HUES48 (cell line): Measurements from ENCODE around the gene DAGLA.

Source experiments
- H3K27ac ChIP-seq: one replicate; pipeline ENCODE4 v1.7.0; 2013; ENCODE audit warnings: low read depth, low read length, inconsistent platforms
- H3K27me3 ChIP-seq: 2 replicates; pipeline ENCODE4 v1.6.1; 2013; ENCODE audit warnings: mild to moderate bottlenecking, low read length; ENCODE audit not compliant: control insufficient read depth, insufficient read depth
- H3K36me3 ChIP-seq: 2 replicates; pipeline ENCODE4 v1.6.1; 2013; ENCODE audit warnings: low read length; ENCODE audit not compliant: control insufficient read depth, insufficient read depth
- H3K4me1 ChIP-seq: 2 replicates; pipeline ENCODE4 v1.6.1; 2013; ENCODE audit warnings: mild to moderate bottlenecking, low read length; ENCODE audit not compliant: control insufficient read depth, insufficient read depth
- H3K4me3 ChIP-seq: 2 replicates; pipeline ENCODE4 v1.5.1; 2013; ENCODE audit warnings: mild to moderate bottlenecking, low read depth, low read length
- H3K9ac ChIP-seq: 2 replicates; pipeline ENCODE4 v1.6.1; 2013; ENCODE audit warnings: mild to moderate bottlenecking, low read depth, low read length, moderate library complexity
- H3K9me3 ChIP-seq: 2 replicates; pipeline ENCODE4 v1.6.1; 2013; ENCODE audit warnings: low read length; ENCODE audit not compliant: control insufficient read depth, insufficient read depth

Gene DAGLA

DNA sequence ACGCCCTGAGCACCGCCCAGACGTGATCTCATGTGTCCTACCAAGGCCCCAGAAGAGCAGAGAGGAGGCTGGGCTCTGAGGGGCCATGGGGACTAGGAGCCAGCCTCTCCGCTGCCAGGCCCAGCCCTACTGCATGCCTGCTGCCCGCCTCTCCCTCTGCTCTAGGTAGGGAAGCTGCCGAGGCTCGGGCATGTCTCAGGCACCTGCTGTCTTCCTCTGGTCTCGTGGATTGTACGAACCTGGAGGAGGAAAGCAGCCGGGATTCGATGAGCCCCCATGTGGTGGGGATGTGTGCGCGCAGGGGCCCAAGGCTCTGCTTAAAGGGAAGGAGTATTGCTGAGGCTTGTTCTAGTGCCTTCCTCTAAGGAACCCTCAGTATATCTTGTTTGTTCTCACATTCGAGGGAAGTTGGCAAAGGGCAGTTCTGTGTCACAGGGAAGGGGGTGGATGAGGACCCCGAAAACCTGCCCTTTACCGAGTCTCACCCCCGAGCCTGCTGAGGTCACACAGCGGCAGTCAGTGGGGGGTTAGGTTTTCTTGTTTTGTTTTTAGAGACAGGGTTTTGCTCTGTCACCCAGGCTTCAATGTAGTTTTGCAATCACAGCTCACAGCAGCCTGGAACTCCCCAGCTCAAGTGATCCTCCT lies 21.2 kb downstream of the DAGLA start:
- H3K9ac ChIP-seq, result no peak overlapping the region
- H3K4me1 ChIP-seq, result peaks cover 6% of the 10 kb centered on the region
- H3K9me3 ChIP-seq, result no peaks in the 10 kb centered on the region
- H3K4me3 ChIP-seq, result no peak overlapping the region
- no peaks in the 10 kb centered on the region for H3K27me3 ChIP-seq
- H3K36me3 ChIP-seq, result no peaks in the 10 kb centered on the region
- H3K27ac ChIP-seq, result no peak overlapping the region

DNA sequence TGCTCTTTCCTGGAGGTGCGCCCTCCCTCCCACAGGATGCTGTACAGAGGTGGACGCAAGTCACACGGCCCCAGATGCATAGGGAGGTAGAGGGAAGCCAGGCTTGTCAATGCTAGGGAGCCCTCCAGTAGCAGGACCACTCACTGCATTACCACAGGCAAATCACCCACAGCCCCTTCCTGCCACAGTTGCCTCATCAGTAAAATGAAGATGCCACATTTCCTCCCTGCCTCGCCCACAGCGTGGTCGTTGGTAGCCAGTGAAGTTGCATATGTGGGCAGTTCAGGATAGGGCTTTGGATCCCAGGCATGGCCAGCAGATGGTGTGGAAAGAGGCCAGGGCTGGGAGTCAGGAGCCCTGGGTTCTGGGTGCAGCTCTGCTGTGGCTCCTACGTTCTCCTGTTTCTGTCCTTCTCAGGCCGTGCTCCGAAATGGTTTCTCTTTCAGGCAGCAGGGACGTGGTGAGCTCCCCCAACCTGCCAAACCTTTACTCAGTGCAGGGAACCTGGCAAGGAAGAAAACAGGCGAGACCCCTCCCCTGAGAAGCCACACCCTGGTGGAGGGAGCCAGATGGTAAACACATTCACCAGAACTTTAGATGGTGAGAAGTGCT lies 22.6 kb downstream of the DAGLA start:
- H3K9me3 ChIP-seq, result no peaks in the 10 kb centered on the region
- H3K9ac ChIP-seq, result no peak overlapping the region
- H3K36me3 ChIP-seq, result no peaks in the 10 kb centered on the region
- no peak overlapping the region for H3K4me3 ChIP-seq
- H3K27me3 ChIP-seq, result no peaks in the 10 kb centered on the region
- peaks cover 6% of the 10 kb centered on the region for H3K4me1 ChIP-seq
- no peak overlapping the region for H3K27ac ChIP-seq

DNA sequence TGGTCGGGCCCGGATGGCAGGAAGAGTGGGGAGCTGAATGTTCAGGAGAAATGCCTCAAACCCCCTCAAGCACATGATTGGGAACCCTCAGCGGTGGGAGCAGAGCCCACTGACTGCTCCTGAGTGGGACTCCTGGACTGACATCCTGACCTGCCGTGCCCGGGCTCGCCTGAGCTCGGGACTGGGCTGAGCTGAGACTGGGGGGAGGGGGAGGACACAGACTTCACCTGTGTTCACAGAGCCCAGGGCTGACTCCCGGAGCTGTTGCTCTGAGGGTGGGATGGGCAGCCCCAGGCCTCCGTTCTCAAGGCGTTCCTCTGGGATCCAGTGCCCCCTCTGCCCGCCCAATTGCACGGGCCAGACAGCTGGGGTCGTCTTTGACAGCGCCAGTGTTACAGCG lies 24.6 kb downstream of the DAGLA start:
- Histone ChIP-seq H3K36me3 (no peaks in the 10 kb centered on the region), H3K9me3 (no peaks in the 10 kb centered on the region), H3K9ac (no peak overlapping the region), H3K4me3 (no peak overlapping the region), H3K27ac (no peak overlapping the region), H3K27me3 (no peaks in the 10 kb centered on the region), H3K4me1 (peaks cover 10% of the 10 kb centered on the region)

DNA sequence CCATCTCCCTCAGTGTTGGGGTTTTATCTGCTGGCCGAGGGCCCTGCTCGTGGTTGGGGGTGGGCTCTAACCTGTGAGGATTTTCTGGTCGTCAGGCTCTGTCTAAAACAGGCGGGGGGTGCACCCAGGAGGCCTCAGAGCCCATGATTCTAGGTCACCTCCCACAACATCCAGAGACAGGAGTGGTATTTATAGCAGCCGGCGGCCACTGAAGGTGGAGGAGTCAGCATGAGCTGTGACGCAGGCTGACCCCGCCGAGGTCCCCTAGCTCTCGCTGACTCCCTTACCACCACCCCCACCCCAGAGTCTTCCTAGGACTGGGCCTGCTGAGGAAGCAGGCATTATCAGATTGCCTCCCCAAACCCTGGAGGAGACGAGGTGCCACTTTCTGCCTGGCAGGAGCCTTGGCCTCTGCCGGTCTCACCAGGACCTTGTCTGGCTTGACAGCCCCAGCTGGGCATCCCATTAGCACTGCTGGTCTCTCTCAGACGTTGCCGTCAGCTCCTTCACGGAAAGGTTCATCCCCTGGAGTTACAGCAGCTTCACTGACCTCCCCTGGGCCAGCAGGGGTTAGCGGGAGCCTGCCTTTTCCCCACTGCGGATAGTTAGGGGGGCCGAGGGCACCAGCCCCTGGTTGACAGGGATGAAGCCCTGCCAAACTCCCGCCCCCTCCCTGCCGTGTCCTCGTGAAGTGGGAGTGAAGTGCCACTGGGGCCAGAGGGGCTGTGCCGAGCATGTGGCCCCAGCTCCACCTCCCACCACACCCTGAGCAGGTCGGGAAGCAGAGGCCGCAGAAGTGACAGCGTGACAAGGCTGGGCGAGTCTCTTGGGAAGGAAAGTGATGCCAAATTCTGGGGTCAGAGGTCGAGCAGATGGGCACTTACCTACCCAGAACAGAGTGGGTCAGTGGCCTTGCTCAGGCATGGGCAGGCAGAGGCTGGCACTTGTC lies 26.5 kb downstream of the DAGLA start:
- no peaks in the 10 kb centered on the region for H3K36me3 ChIP-seq
- no peak overlapping the region for H3K27ac ChIP-seq
- peaks cover 11% of the 10 kb centered on the region; the same call in 1 of the 2 replicates for H3K4me1 ChIP-seq
- H3K4me3 ChIP-seq, result no peak overlapping the region
- H3K9ac ChIP-seq, result no peak overlapping the region
- no peaks in the 10 kb centered on the region for H3K27me3 ChIP-seq
- H3K9me3 ChIP-seq, result no peaks in the 10 kb centered on the region

DNA sequence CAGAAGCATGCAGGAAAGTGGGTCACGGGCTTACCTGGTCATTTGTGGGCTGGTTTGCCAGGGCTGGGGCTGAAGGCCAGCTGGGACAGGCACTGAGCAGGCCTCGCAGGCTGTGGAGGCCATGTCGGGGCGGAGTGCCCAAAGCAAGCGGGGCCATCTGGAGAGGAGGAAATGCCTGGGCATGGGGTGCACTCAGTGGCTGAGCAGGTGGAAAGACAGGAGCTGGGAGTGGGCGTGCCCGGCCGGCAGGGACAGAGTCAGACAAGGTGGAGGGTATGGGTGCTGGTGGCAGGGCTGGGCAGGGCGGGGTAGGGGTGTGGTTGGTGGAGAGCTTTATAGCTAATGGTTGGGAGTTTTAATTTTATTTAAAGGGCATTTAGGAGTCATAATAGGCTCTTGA lies 27.4 kb downstream of the DAGLA start:
- H3K4me3 ChIP-seq, result no peak overlapping the region
- no peak overlapping the region for H3K27ac ChIP-seq
- peaks cover 11% of the 10 kb centered on the region; the same call in 1 of the 2 replicates for H3K4me1 ChIP-seq
- H3K36me3 ChIP-seq, result no peaks in the 10 kb centered on the region
- no peaks in the 10 kb centered on the region for H3K27me3 ChIP-seq
- no peaks in the 10 kb centered on the region for H3K9me3 ChIP-seq
- H3K9ac ChIP-seq, result no peak overlapping the region

DNA sequence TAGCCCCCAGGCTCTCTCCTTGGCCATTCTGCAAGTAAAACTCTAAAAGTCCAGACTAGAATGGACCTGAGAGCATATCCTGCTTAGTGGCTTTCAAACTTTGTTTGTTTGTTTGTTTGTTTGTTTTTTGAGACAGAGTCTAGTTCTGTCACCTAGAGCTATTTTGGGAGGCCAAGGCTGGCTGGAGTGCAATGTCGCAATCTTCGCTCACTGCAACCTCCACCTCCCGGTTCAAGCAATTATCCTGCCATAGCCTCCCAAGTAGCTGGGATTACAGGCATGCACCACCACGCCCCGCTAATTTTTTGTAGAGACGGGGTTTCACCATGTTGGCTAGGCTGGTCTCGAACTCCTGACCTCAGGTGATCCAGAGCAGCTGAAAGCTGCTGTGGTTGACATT lies 28.9 kb downstream of the DAGLA start:
- H3K9me3 ChIP-seq, result no peaks in the 10 kb centered on the region
- H3K27ac ChIP-seq, result no peak overlapping the region
- peaks cover 11% of the 10 kb centered on the region; the same call in 1 of the 2 replicates for H3K4me1 ChIP-seq
- H3K9ac ChIP-seq, result no peak overlapping the region
- no peak overlapping the region for H3K4me3 ChIP-seq
- H3K27me3 ChIP-seq, result no peaks in the 10 kb centered on the region
- no peaks in the 10 kb centered on the region for H3K36me3 ChIP-seq

DNA sequence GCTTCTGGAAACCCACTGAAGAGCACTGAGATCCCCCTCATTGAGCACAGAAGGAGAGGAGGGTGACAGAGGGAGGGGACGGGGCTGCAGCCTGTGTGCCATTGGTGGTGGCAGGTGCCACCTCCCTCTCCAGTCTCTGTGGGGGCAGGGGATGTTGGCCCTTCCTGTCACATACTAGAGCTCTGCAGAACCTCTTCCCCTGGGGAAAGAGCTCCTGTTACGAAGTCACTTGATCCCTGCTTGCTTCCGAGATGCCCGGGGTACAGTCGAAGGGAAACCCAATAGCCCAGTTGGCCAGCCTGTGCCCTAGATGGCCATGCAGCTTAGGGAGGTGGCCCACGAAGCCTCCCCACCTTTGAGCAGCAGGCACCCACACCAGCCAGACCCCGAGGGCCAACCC lies 29.4 kb downstream of the DAGLA start:
- H3K9me3 ChIP-seq, result no peaks in the 10 kb centered on the region
- H3K4me1 ChIP-seq, result peaks cover 11% of the 10 kb centered on the region; the same call in 1 of the 2 replicates
- no peaks in the 10 kb centered on the region for H3K27me3 ChIP-seq
- H3K9ac ChIP-seq, result no peak overlapping the region
- H3K4me3 ChIP-seq, result no peak overlapping the region
- no peaks in the 10 kb centered on the region for H3K36me3 ChIP-seq
- H3K27ac ChIP-seq, result no peak overlapping the region

DNA sequence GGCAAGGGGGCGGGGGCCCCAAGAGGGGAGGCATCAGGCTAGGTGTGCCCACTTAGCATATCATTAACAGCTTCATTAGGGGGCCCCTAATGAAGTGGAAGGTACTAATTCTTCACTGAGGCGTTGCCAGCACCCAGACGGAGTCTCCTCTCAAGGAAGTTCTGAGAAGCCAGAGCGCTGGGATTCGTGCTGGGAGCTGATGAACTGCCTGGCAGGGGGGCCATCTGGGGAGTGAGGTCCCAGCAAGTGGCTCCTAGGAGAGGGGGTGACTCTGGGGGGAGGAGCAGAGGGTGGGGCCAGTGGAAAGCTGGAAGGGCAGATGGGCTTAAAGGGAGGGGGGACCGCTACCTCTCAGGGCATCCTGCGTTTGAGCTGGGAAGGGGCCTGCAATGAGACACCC lies 29.8 kb downstream of the DAGLA start:
- no peaks in the 10 kb centered on the region for H3K27me3 ChIP-seq
- peaks cover 11% of the 10 kb centered on the region; the same call in 1 of the 2 replicates for H3K4me1 ChIP-seq
- no peaks in the 10 kb centered on the region for H3K36me3 ChIP-seq
- H3K9ac ChIP-seq, result no peak overlapping the region
- H3K9me3 ChIP-seq, result no peaks in the 10 kb centered on the region
- no peak overlapping the region for H3K27ac ChIP-seq
- no peak overlapping the region for H3K4me3 ChIP-seq

DNA sequence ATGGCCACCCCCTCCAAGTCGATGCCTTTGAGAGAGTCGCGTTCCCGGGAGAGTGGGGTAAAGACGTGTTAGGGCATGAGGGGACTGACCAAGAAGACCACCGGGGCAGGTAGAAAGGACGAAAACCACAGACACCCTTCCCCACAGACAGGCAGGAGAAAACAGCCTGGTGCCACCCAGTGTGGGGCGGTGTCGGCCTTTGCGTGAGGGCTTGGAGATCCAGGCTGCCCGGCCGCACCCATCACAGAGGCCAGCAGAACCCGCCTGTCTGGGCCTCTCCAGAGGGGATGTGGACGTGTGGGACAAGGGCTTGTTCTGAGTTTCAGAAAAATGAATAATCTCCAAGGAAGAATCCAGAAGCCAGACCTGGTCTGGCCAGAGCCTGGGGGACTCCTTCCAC lies 30.8 kb downstream of the DAGLA start:
- H3K4me3 ChIP-seq, result no peak overlapping the region
- no peaks in the 10 kb centered on the region for H3K36me3 ChIP-seq
- no peak overlapping the region for H3K27ac ChIP-seq
- H3K27me3 ChIP-seq, result no peaks in the 10 kb centered on the region
- H3K9ac ChIP-seq, result no peak overlapping the region
- H3K9me3 ChIP-seq, result no peaks in the 10 kb centered on the region
- H3K4me1 ChIP-seq, result peaks cover 13% of the 10 kb centered on the region; the same call in 1 of the 2 replicates

DNA sequence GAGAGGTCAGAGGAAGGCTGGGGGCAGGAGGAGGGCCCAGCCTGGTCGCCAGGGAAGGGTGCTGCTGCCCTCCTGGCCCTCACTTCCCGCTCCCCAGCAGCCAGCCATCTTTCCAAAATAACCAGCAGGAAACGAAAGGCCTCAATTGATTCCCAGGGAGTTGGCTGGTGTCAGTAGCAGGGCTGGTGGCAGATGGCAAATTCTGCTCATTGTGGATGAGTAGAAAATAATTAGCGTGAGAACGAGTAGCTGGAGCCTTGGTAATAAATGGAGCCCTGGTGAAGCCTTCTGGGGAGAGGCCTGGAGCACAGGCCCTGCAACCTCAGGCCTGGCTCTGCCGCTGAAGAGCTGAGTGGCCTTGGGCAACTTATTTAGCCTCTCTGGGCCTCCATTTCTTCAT lies 31.3 kb downstream of the DAGLA start:
- no peaks in the 10 kb centered on the region for H3K9me3 ChIP-seq
- H3K27ac ChIP-seq, result no peak overlapping the region
- H3K27me3 ChIP-seq, result no peaks in the 10 kb centered on the region
- no peaks in the 10 kb centered on the region for H3K36me3 ChIP-seq
- no peak overlapping the region for H3K9ac ChIP-seq
- peaks cover 18% of the 10 kb centered on the region for H3K4me1 ChIP-seq
- H3K4me3 ChIP-seq, result no peak overlapping the region

DNA sequence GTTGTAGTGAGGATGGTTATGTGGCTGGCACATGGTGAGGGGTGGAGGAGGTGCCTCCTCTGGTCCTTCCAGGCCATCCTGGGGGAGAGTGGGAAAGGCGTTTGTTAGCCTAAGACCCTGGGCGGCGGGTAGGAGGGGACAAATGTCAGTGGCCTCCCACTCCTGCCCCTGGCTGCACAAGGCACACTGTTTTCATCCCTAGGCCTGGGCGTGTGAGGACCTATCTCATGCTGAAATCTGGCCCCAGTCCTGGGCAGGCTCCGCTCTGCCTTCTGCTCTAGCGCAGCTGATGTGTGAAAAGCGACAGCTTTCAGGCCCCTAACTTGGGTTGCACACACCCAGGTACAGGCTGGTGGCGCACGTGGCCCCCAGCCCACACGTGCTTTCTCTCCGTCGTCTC lies 32.1 kb downstream of the DAGLA start:
- H3K9ac ChIP-seq, result no peak overlapping the region
- no peaks in the 10 kb centered on the region for H3K36me3 ChIP-seq
- no peak overlapping the region for H3K27ac ChIP-seq
- peaks cover 24% of the 10 kb centered on the region for H3K4me1 ChIP-seq
- no peaks in the 10 kb centered on the region for H3K9me3 ChIP-seq
- H3K4me3 ChIP-seq, result no peak overlapping the region
- no peaks in the 10 kb centered on the region for H3K27me3 ChIP-seq
